ENCODE measurements around the gene C2orf78. TPM values are rescaled to one million over a fixed set of nuclear protein-coding genes. Genes with fewer than 3 reads are reported as not detected.

The C2orf78 gene
- total and polyA plus RNA-seq, 2 donors from 2014 or later = not detected

DNA sequence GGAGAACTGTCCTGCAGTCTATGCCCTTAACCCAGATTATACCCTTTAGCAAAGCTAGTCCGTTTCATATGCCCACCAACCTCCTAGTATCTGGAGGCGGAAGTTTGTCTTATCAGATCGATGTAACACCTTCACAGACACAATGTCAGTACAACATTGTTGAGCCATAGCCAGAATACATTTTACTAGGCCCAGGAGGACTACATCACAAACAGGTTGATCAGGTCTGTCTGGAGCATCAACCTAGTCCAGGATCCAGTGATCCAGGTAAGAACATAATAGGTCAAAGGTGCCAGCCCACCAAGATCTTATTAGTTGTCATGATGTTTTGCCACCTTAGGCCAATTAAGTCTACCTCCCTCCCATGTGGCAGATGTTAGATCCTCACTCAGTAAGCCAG is 44.9 kb upstream of the C2orf78 start:
- Histone ChIP-seq H3K27me3 (ENCODE audit: control insufficient read depth, insufficient read depth, low read length) (no peaks in the 10 kb centered on the region), H3K4me3 (ENCODE audit: low read length in 3 of 3) (no peak overlapping the region), H3K9ac (ENCODE audit: low read length in 3 of 3) (no peak overlapping the region), H3K9me3 (ENCODE audit: control insufficient read depth in 2 of 3, insufficient read depth in 1 of 3, low read length in 3 of 3) (no peaks in the 10 kb centered on the region), H3K4me1 (ENCODE audit: control insufficient read depth in 2 of 3, insufficient read depth in 2 of 3, low read depth in 1 of 3, low read length in 3 of 3) (peaks cover 3 to 5% (median 4%) of the 10 kb centered on the region in 3 donors), H3K36me3 (ENCODE audit: control insufficient read depth in 2 of 3, insufficient read depth in 3 of 3, low read length in 3 of 3) (peaks cover 0 to 8% (median 2%) of the 10 kb centered on the region in 3 donors), H3K27ac (ENCODE audit: low read depth in 2 of 2, low read length in 2 of 2) (no peak overlapping the region)
- intact Hi-C loops (cut with DNase I) = no loop called here
- DNase-seq (no peak), FAIRE-seq (no peak)
- no peak for TF ChIP-seq CTCF (IDR thresholded peaks at IDR 0.05; ENCODE audit: borderline replicate concordance, extremely low read depth, insufficient read depth)

DNA sequence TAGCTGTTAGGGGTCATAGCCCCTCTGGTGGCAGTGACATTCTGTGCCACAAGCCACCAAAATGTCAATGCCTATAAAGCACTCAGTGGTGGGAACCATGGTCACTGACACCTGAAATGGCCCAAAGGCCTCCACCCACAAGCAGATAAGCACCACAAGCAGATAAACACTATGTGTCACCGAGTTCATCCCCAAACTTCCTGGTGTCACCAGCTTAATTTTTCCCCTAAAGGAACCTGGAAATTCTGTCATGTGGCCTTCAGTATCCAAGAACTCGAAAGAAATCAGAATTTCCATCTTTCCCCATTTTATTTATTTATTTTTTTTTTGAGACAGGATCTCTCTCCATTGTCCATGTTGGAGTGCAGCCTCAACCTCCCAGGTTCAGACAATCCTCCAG is 43.2 kb upstream of the C2orf78 start:
- Histone ChIP-seq H3K4me3 (ENCODE audit: low read length in 3 of 3) (no peak overlapping the region), H3K36me3 (ENCODE audit: control insufficient read depth in 2 of 3, insufficient read depth in 3 of 3, low read length in 3 of 3) (peaks cover 0 to 8% (median 2%) of the 10 kb centered on the region in 3 donors), H3K9me3 (ENCODE audit: control insufficient read depth in 2 of 3, insufficient read depth in 1 of 3, low read length in 3 of 3) (no peaks in the 10 kb centered on the region), H3K27ac (ENCODE audit: low read depth in 2 of 2, low read length in 2 of 2) (no peak overlapping the region), H3K4me1 (ENCODE audit: control insufficient read depth in 2 of 3, insufficient read depth in 2 of 3, low read depth in 1 of 3, low read length in 3 of 3) (peaks cover 3 to 5% (median 4%) of the 10 kb centered on the region in 3 donors), H3K27me3 (ENCODE audit: control insufficient read depth, insufficient read depth, low read length) (no peaks in the 10 kb centered on the region), H3K9ac (ENCODE audit: low read length in 3 of 3) (no peak overlapping the region)
- TF ChIP-seq CTCF (IDR thresholded peaks at IDR 0.05; ENCODE audit: borderline replicate concordance, extremely low read depth, insufficient read depth) = no peak
- intact Hi-C loops (cut with DNase I) = no loop called here
- DNase-seq (no peak), FAIRE-seq (no peak)

- H3K27ac ChIP-seq (ENCODE audit: low read depth in 2 of 2, low read length in 2 of 2) = no peak overlapping the region
- FAIRE-seq = no peak
Measured at GRCh38 chr2:73746015-73746876, 37.7 kb upstream of the C2orf78 start.

More at GRCh38 chr2:73746015-73746876, 37.7 kb upstream of the C2orf78 start:
- H3K27me3 ChIP-seq (ENCODE audit: control insufficient read depth, insufficient read depth, low read length) = no peaks in the 10 kb centered on the region
- H3K4me1 ChIP-seq (ENCODE audit: control insufficient read depth in 2 of 3, insufficient read depth in 2 of 3, low read depth in 1 of 3, low read length in 3 of 3) = no peaks in the 10 kb centered on the region
- no peaks in the 10 kb centered on the region for H3K9me3 ChIP-seq (ENCODE audit: control insufficient read depth in 2 of 3, insufficient read depth in 1 of 3, low read length in 3 of 3)
- H3K4me3 ChIP-seq (ENCODE audit: low read length in 3 of 3) = no peak overlapping the region
- TF ChIP-seq CTCF (IDR thresholded peaks at IDR 0.05; ENCODE audit: borderline replicate concordance, extremely low read depth, insufficient read depth) = no peak
- DNase-seq = peak in 1 of 5 donors; percentile 15
- intact Hi-C loops (cut with DNase I) = no loop called here
- peaks cover 0 to 12% (median 0%) of the 10 kb centered on the region in 3 donors for H3K36me3 ChIP-seq (ENCODE audit: control insufficient read depth in 2 of 3, insufficient read depth in 3 of 3, low read length in 3 of 3)
- H3K9ac ChIP-seq (ENCODE audit: low read length in 3 of 3) = no peak overlapping the region
